NOMO-1 treated with dmso at 0.1 percent for 144 hours (cell line): ENCODE measurements around the gene KHDC4.
A peak's percentile ranks its signal among the peaks of the same experiment; 100 is the strongest.

Experiments used
- DNase-seq: peaks from one replicate; lab custom pipeline; 2025; ENCODE audit not compliant: unreplicated experiment; lab: John Stamatoyannopoulos, UW

The KHDC4 gene

GRCh38 chr1:155970531-155971167 is 36.4 kb upstream of the KHDC4 start:
- peak; percentile 94 for DNase-seq

DNA sequence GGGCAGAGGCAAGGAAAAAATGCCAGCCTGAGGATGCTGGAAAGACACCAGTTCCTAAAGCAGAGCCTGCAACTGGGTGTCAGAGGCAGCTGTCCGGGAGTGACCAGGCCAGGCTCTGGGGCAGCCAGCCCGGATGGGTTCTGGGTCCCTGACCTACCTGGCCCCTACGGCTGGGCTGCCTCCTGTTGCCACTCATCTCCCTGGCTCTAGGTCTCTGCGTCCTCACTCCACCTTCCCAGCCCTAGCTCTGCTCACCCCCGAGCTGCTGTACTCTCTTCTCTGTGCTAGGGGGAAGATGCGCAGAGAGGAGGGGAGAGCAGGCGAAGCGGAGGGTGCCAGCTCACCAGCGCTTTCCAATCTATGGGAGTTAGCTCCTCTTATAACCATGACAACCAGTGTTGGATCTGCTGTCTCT is 35.2 kb upstream of the KHDC4 start:
- DNase-seq, result no peak

- no peak for DNase-seq
Observed at GRCh38 chr1:155968670-155969069, 34.5 kb upstream of the KHDC4 start.

DNA sequence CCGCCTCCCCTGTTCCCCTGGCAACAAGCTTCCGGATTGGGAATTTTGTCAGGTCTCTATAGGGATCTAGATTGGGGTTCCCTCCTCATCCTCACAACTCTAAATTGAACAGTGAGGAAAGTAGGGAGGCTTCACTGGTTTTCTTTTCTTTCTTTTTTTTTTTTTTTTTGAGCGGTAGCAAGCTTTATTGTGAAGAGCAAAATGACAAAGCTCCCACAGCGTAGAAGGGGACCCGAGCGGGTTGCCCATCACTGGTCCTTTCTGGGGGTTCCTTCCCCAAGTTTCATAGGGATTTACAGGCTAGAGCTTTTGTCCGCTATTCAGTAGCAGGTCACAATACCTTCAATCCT is 33.8 kb upstream of the KHDC4 start:
- DNase-seq, result no peak

DNA sequence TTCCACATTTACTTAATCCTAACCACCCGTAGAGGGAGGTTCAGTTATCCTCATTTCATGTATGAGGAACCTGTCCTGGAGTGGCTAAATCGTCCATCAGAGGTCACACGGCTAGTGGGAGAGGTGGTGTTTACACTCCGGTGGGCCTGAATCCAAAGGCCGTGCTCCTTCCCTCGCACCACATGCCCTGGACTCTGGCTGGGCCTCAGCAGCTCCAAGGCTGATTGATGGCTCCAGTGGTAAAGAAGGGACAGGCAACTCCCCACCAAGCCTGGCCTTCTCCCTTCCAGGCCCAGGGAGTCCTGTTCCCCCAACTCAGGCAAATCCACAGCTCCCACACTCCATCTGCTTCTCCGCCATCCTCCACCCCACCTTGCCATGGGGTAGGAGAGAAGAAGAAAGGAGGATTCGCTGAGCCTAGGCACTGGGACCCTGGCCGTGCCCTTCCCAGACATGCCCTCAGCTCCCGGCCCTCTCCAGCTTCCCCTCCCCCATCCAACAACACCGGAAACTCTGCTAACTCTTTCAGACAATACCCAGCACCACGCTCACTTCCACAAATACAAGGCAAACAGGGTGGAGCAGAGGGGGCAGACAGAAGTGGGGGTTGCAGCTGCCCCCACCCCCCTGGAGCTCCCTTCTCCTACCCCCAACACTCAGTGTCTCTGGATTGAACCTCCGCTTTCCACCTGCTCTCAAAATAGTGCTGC is 33.3 kb upstream of the KHDC4 start:
- DNase-seq, result peak; percentile 45

- DNase-seq, result no peak
Observed at GRCh38 chr1:155966750-155967149, 32.5 kb upstream of the KHDC4 start.

DNA sequence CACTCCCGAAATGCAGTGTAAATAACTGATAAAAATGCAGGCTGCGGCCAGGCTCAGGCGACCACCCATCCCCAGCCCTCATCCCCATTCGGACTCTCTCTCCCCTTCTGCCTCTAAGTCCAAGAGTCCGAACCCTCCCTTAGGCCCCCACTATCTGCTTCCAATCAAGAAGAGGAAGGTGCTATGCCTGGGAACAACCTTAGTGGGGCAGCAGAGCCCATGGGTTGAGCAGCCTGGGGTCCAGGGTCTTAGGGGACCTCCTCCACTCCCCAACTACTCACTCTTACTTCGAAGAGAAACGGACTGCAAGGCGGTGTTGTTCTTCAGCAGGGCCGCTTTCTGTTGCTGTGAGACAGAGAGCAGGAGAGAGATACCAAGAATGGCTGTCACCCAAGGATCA is 31.9 kb upstream of the KHDC4 start:
- no peak for DNase-seq

DNA sequence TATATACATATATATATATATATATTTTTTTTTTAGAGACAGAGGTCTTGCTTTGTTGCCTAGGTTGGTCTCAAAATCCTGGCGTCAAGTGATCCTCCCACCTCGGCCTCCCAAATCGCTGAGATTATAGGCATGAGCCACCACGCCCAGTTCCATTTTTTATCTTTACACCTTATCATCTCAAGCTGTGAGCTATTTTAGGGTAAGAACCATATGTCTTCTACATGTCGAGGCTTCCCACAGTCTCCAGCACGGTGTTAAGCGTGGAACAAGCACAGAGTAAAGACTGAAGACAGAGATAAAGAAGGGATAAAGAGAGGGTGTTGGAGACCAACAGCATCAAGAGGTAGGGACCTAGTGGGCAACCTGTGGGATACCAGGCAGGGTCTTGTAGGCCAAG is 30.0 kb upstream of the KHDC4 start:
- no peak for DNase-seq

GRCh38 chr1:155962599-155963211 is 28.5 kb upstream of the KHDC4 start:
- no peak for DNase-seq

- DNase-seq, result no peak
Observed at GRCh38 chr1:155961937-155962336, 27.7 kb upstream of the KHDC4 start.

DNA sequence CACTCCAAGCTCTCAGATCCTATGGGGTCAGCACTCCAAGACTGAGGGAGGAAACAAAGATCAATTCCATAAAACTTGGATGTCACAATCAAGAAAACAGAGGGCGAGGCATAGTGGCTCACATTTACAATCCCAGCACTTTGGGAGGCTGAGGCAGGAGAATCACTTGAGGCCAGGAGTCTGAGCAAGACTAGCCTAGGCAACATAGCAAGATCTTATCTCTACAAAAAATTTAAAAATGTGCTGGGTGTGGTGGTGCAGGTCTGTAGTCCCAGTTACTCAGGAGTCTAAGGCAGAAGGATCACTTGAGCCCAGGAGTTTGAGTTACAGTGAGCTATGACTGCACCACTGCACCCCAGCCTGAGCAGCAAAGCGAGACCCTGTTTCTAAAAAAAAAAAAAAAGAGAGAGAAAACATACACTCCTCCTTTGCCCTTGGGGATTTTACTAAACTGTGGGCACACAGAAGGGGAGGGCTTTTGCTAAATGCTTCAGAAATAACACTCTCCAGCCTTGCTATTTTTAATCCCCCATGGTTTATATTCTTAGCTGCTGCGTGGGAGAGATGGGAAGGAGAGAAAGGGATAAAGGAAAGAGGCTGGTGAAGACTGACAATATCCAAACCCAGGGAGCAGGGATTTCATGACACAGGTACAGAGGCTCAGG is 26.0 kb upstream of the KHDC4 start:
- DNase-seq, result no peak

GRCh38 chr1:155957411-155957915 is 23.2 kb upstream of the KHDC4 start:
- no peak for DNase-seq

DNA sequence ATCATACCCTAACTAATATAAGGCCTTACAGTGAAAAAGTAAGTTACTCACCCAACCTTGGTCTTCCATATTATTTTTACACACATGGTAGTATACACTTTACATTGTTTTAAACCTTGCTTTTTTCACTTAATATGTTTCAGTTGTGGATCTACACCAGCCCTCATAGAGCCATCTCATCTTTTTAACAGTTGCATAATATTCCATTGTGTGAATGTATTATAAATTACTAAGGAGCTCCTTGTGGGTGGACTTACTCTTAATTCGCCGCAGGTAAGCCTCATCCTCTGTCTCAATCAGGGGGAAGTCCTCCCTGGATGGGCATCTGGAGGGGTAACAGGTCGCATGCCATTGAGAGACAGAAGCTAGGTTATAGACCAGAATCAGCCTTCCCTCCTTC is 20.4 kb upstream of the KHDC4 start:
- DNase-seq, result no peak

DNA sequence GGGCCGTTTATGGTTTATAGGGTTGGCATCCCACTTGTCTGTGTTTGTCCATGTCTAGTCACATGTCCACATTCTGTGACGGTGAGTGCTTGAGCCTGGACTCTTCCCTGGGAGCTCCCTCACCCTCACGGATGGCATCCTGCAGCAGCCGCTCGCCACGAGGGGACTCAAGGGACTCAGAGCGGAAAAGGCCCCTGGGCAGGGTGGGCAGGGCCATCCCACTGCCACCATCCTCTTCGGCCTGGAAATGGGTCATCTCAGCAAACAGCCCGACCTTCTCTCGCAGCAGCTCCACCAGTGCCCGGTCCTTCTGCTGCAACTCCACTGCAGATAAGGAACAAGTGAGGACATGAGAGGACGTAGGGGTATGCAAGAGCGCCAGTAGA is 18.3 kb upstream of the KHDC4 start:
- DNase-seq, result no peak

DNA sequence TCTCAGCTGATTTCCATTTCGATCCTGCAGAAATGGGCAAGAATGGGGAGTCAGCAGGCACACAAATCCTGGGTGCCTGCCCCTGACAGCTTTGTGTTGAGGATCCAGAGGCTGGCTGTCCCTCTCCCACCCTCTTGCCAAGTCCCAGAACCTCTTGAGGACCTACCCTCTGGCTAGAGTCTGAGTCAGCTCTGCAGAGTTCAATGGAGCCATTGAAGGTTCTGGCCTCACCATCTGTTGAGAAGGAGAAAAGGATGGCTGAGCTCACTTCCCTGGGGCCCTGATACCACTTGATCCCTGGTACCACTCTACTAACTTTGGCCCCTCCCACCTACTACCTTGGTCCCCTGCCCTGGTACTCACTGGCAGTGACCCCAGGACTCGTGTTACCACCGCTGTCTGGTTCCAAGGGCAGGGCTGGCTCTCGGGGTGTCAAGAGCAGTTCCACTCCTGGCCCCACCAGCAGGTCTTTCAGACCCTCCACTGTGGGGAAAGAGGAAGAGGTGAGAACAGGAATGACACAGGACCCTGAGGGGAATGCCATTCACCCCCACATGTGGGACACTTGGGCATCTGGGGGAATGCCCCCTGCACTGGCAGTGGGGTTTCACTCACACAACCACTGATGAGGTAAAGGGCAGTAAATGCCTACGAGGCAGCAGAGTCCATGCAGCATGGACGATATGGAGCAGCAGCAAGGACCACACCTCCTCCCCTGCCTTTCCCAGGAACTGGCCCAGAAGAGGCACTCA is 17.7 kb upstream of the KHDC4 start:
- DNase-seq, result no peak

DNA sequence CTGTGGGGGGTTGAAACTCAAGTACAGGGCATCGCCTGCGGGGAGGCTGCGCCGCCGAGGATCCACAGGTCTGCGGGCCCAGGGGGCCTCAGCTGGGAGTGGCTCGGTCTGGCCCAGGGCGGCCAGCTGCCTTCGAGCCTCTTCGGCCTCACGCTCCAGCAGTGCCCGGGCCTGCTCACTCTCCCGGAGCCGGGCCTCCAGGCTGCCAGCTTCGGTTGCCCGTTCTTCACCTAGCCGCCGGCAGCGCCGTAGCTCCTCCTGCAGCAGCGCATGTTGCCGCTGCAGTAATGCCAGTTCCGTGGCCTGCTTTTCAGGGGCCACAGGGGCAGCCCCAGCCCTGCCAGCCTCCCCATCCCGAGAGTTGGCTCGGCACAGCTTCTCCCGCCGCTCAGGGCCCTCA is 16.6 kb upstream of the KHDC4 start:
- no peak for DNase-seq

DNA sequence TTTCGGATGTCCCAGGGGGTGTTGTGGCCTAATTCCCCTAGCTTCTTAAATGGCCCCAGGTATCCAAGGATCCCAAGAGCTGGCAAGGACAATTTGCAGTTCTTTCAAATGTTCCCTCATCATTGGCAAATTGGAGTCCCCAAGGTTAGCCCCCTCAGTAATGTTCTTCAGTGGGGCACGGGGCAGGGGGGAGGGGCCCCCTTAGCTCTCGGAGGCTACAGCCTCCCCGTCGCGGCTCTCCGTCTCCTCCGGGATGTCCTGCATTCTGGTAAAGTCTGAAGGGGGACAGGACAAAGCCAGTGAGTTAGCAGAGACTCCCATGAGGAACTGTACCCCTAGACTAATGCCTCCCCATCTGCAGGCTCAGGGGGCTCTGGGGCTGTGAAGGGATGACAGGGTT is 13.5 kb upstream of the KHDC4 start:
- DNase-seq, result no peak

DNA sequence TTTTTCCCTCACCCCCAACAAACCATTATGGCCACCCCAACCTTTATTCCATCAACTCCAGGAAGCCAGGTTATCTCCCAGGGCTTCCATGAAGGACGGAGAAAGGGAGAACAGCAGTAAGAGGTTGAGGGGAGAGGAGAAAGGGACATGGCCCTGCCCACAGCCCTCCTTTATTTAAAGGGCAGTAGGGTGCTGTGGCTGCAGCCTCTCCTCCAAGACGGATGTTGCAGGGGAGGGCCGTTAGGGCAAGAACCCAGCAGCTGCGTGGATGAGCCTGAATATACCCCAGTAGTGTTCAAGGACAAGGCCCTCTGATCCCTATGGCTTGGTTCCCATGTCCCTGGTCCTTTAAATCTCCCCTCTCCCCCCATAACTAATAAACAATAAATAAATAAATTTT is 13.1 kb upstream of the KHDC4 start:
- DNase-seq, result no peak

DNA sequence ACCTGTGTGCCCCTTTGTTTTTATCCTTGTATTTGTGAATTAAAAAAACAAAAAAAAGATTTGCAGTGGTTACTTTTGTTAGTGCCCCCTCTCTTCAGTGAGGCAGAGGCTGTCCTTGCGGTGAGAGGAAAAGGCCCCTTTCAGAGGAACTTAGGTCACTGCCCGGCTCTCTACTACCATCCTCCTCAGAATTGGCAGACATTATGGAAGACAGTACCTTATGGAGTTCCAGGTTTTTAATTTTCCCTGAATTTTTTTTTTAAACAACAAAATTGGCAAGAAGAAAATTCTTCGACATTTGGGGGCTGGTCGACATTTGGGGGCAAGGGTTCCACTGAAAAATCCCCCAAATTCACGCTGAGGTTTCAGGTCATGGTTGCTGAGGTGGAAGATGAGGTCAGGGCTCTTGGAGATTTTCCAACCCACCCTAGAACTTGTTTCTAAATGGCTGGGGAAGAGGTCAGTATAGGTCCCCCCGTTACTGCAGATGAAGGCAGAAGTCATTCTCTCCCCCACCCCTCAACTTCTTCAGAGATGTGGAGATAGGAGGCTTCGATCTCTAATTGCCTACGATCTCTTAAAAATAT is 12.5 kb upstream of the KHDC4 start:
- DNase-seq, result no peak

DNA sequence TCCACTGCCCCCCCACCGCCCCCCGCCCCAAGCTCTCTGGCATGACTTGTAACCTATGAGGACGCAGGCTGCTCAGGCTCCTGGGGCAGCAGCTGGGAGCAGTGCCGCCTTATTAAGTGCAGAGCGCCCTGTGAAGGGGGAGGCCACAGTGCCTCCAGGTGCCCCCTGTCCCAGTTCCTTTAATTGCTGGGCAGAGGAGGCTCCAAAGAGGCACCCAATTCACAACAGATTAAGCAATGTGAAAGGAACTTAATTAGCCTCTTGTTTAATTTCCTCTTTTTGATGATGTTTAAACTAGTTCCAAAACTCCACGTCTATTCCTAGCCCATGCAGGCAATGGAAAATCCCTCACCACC is 10.2 kb upstream of the KHDC4 start:
- DNase-seq, result peak; percentile 12

DNA sequence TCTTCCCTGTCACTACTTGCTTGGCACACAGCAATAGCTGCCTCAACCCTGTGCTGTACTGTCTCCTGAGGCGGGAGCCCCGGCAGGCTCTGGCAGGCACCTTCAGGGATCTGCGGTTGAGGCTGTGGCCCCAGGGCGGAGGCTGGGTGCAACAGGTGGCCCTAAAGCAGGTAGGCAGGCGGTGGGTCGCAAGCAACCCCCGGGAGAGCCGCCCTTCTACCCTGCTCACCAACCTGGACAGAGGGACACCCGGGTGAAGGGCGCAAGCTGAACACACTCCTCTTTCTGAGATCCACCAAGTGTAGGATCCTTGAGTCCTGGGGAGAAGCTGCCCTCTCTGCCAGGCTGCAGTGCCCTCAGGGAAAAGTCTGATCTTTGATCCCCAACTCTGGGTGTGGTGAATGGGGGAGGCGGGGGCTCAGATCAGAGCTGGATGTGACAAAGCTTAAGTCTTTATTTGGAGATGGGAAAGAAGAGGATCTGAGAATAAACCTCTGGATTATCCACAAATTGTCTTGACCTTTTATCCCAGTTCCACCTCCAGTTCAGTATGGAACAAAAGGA is 8.4 kb upstream of the KHDC4 start:
- DNase-seq, result no peak
